Femur (tissue), 1 donor: Measurements from ENCODE around the gene EME1.
A peak's percentile ranks its signal among the peaks of the same experiment; 100 is the strongest.
"Not testable (repeated sequence)": the region's sequence is repeated elsewhere in the genome, so short reads cannot be mapped to it uniquely, and the experiment has no call there.

Experiments
- DNase-seq: peaks from one replicate; pipeline ENCODE4 v3.0.0-alpha.2; 2017

Gene EME1

GRCh38 chr17:50372758-50373556 is at the start of gene EME1, which contains the start of gene MRPL27:
EME1 (plus strand) TSS chr17:50373229; CDS start chr17:50375209, 1,980 bp downstream.
MRPL27 (minus strand) TSS chr17:50373184; CDS start chr17:50373170, 14 bp downstream.
- peak; percentile 92 for DNase-seq

GRCh38 chr17:50325906-50326305 is 47.1 kb upstream of the EME1 start:
- DNase-seq, result no peak

- no peak for DNase-seq
Observed at GRCh38 chr17:50326831-50327364, 46.1 kb upstream of the EME1 start.

GRCh38 chr17:50328363-50329325 is 44.4 kb upstream of the EME1 start:
- DNase-seq, result peak; percentile 50

GRCh38 chr17:50329716-50330115 is 43.3 kb upstream of the EME1 start:
- DNase-seq, result no peak

- DNase-seq, result no peak
Observed at GRCh38 chr17:50330151-50330775, 42.8 kb upstream of the EME1 start.

GRCh38 chr17:50331085-50331791 is 41.8 kb upstream of the EME1 start:
- no peak for DNase-seq

- no peak for DNase-seq
Observed at GRCh38 chr17:50332196-50332595, 40.8 kb upstream of the EME1 start.

- not testable (repeated sequence) for DNase-seq
Observed at GRCh38 chr17:50333291-50334057, 39.6 kb upstream of the EME1 start.

GRCh38 chr17:50337956-50338355 is 35.1 kb upstream of the EME1 start:
- no peak for DNase-seq

GRCh38 chr17:50338645-50339044 is 34.4 kb upstream of the EME1 start:
- DNase-seq, result no peak

GRCh38 chr17:50339381-50339780 is 33.6 kb upstream of the EME1 start:
- DNase-seq, result no peak

- no peak for DNase-seq
Observed at GRCh38 chr17:50344731-50345365, 28.2 kb upstream of the EME1 start.

- DNase-seq, result peak; percentile 88
Observed at GRCh38 chr17:50345432-50346312, 27.4 kb upstream of the EME1 start, which contains the start of gene XYLT2. XYLT2 (plus strand) TSS chr17:50346126; CDS start chr17:50346141, 15 bp downstream.

- peak; percentile 62 for DNase-seq
Observed at GRCh38 chr17:50346313-50347116, 26.5 kb upstream of the EME1 start.

GRCh38 chr17:50347117-50347893 is 25.7 kb upstream of the EME1 start:
- DNase-seq, result no peak

- DNase-seq, result no peak
Observed at GRCh38 chr17:50347894-50348291, 25.1 kb upstream of the EME1 start.
